Left ventricle myocardium inferior (tissue), 1 donor: ENCODE measurements around the gene TP53BP2. TPM values are rescaled to one million over a fixed set of nuclear protein-coding genes. Genes with fewer than 3 reads are reported as not detected.
A peak's percentile ranks its signal among the peaks of the same experiment; 100 is the strongest.
"Not testable (repeated sequence)": the region's sequence is repeated elsewhere in the genome, so short reads cannot be mapped to it uniquely, and the experiment has no call there.

ENCODE experiments used
- DNase-seq: peaks from one replicate; pipeline ENCODE4 v3.0.0-alpha.2; 2020
- H3K27ac ChIP-seq: fragments of 200-600 bp; replicated peaks from 2 replicates; pipeline ENCODE4 v1.8.0; 2021
- H3K27me3 ChIP-seq: fragments of 200-600 bp; 2 replicates; pipeline ENCODE4 v1.8.0; 2021; ENCODE audit warnings: low read depth
- H3K36me3 ChIP-seq: fragments of 200-600 bp; 2 replicates; pipeline ENCODE4 v1.8.0; 2021
- H3K4me1 ChIP-seq: fragments of 200-600 bp; 2 replicates; pipeline ENCODE4 v1.8.0; 2021
- H3K4me3 ChIP-seq: fragments of 200-600 bp; 2 replicates; pipeline ENCODE4 v1.8.0; 2021; ENCODE audit warnings: mild to moderate bottlenecking, moderate library complexity
- H3K9me3 ChIP-seq: fragments of 200-600 bp; replicated peaks from 2 replicates; pipeline ENCODE4 v1.8.0; 2021
- CTCF ChIP-seq: fragments of 200-600 bp; IDR thresholded peaks from 2 replicates; pipeline ENCODE4 v1.8.0; 2021; ENCODE audit warnings: antibody characterized with exemption, mild to moderate bottlenecking, borderline replicate concordance
- intact Hi-C: fragments of 100-400 bp; cut with micrococcal nuclease; formaldehyde crosslinking; loops from one replicate; pipeline ENCODE4 v1.11.0; 2022
- long read RNA-seq: library from polyadenylated mRNA; unstranded; transcript quantifications from one replicate; pipeline ENCODE4 v2.0.0, GENCODE V29; 2021
- total RNA-seq: library from RNA; stranded (reverse); fragmentation: NEBNext Ultra II Directional; extraction: Animal tissue kit (Norgen Biotek cat#: 25700); gene quantifications from one replicate; pipeline ENCODE4 v1.2.1, GENCODE V29; 2021
- donor health status: DM: no; HTN: yes; CAD: no; lungs with severe emphysema.

The TP53BP2 gene
- total RNA-seq, result 19.0 TPM
- long read RNA-seq, full-length matches to known transcripts, result 20 of 38 reads
- long read RNA-seq, partial matches to known transcripts, result 8 of 38 reads
- long read RNA-seq, other reads (novel, unspliced or antisense), result 10 of 38 reads

GRCh38 chr1:223845810-223846682 lies at the start of gene TP53BP2:
TSS of gene TP53BP2 (minus strand) at chr1:223845947. CDS start at chr1:223845680, 267 bp downstream.
- TF ChIP-seq CTCF, result peak; percentile 79
- no peaks in the 10 kb centered on the region for H3K27me3 ChIP-seq
- H3K4me1 ChIP-seq, result peaks cover 57% of the 10 kb centered on the region
- no peaks in the 10 kb centered on the region for H3K36me3 ChIP-seq
- H3K27ac ChIP-seq, result peak within 1 kb of the TSS; percentile 100
- H3K4me3 ChIP-seq, result peak within 1 kb of the TSS; percentile 93
- no peaks in the 10 kb centered on the region for H3K9me3 ChIP-seq
- peak; percentile 90 for DNase-seq
- intact Hi-C loops, result no loop called here

- intact Hi-C loops, DNase-seq, H3K36me3 ChIP-seq, H3K27me3 ChIP-seq, H3K4me3 ChIP-seq, H3K27ac ChIP-seq, H3K9me3 ChIP-seq: not testable (repeated sequence)
- peaks cover 12% of the 10 kb centered on the region for H3K4me1 ChIP-seq
These were observed 44.7 kb upstream of the TP53BP2 start for GRCh38 chr1:223890494-223890893.

GRCh38 chr1:223889319-223889718 lies 43.6 kb upstream of the TP53BP2 start:
- H3K27ac ChIP-seq, H3K27me3 ChIP-seq, H3K9me3 ChIP-seq, H3K36me3 ChIP-seq, DNase-seq, intact Hi-C loops, H3K4me3 ChIP-seq: not testable (repeated sequence)
- H3K4me1 ChIP-seq, result peaks cover 12% of the 10 kb centered on the region

GRCh38 chr1:223887747-223888418 lies 42.1 kb upstream of the TP53BP2 start:
- Histone ChIP-seq H3K27ac (peak overlapping the region; percentile 74), H3K36me3 (no peaks in the 10 kb centered on the region), H3K27me3 (no peaks in the 10 kb centered on the region), H3K4me3 (peak overlapping the region; percentile 53), H3K4me1 (peaks cover 12% of the 10 kb centered on the region), H3K9me3 (no peaks in the 10 kb centered on the region)
- intact Hi-C loops, result no loop called here
- no peak for TF ChIP-seq CTCF
- no peak for DNase-seq

GRCh38 chr1:223886516-223886921 lies 40.8 kb upstream of the TP53BP2 start:
- intact Hi-C loops, result no loop called here
- no peaks in the 10 kb centered on the region for H3K36me3 ChIP-seq
- no peaks in the 10 kb centered on the region for H3K27me3 ChIP-seq
- no peak for TF ChIP-seq CTCF
- DNase-seq, result no peak
- peaks cover 12% of the 10 kb centered on the region for H3K4me1 ChIP-seq
- no peaks in the 10 kb centered on the region for H3K9me3 ChIP-seq
- H3K4me3 ChIP-seq, result no peak overlapping the region
- H3K27ac ChIP-seq, result no peak overlapping the region

- intact Hi-C loops, result no loop called here
- H3K4me1 ChIP-seq, result peaks cover 12% of the 10 kb centered on the region
These were observed 39.9 kb upstream of the TP53BP2 start for GRCh38 chr1:223885614-223886013.

More at GRCh38 chr1:223885614-223886013, 39.9 kb upstream of the TP53BP2 start:
- no peaks in the 10 kb centered on the region for H3K27me3 ChIP-seq
- H3K4me3 ChIP-seq, result no peak overlapping the region
- H3K9me3 ChIP-seq, result no peaks in the 10 kb centered on the region
- TF ChIP-seq CTCF, result no peak
- no peak overlapping the region for H3K27ac ChIP-seq
- no peaks in the 10 kb centered on the region for H3K36me3 ChIP-seq
- DNase-seq, result no peak
